Choroid plexus epithelial cell (primary cell): ENCODE results near the gene CUL1.

ENCODE experiments used
- DNase-seq: peaks from one replicate; pipeline ENCODE4 v3.0.0-alpha.2; 2010; ENCODE audit warnings: low read depth
- H3K4me3 ChIP-seq: 2 replicates; pipeline ENCODE4 v1.5.1; 2011; ENCODE audit warnings: low read depth, mild to moderate bottlenecking, control low read depth, low read length, moderate library complexity
- CTCF ChIP-seq: conservative IDR thresholded peaks from 2 replicates; pipeline ENCODE4 v1.5.1; 2011; ENCODE audit warnings: low read depth, mild to moderate bottlenecking, control low read depth, inconsistent platforms, low read length, moderate library complexity

CUL1 gene

GRCh38 chr7:148735967-148736366 is 37.3 kb downstream of the CUL1 start:
- no peak overlapping the region for H3K4me3 ChIP-seq
- no peak for DNase-seq
- no peak for TF ChIP-seq CTCF

- TF ChIP-seq CTCF, result no peak
- H3K4me3 ChIP-seq, result no peak overlapping the region
- DNase-seq, result peak; percentile 30
These were observed 40.2 kb downstream of the CUL1 start for GRCh38 chr7:148738737-148739535.

GRCh38 chr7:148746135-148746534 is 47.4 kb downstream of the CUL1 start:
- no peak for DNase-seq
- no peak for TF ChIP-seq CTCF

GRCh38 chr7:148747274-148747673 is 48.6 kb downstream of the CUL1 start:
- no peak for DNase-seq
- TF ChIP-seq CTCF, result peak; percentile 13
- H3K4me3 ChIP-seq, result no peak overlapping the region

More at GRCh38 chr7:148746135-148746534, 47.4 kb downstream of the CUL1 start:
- no peak overlapping the region for H3K4me3 ChIP-seq

- no peak for DNase-seq
- TF ChIP-seq CTCF, result no peak
- H3K4me3 ChIP-seq, result no peak overlapping the region
These were observed 52.0 kb downstream of the CUL1 start for GRCh38 chr7:148750442-148751355.

- no peak for TF ChIP-seq CTCF
- H3K4me3 ChIP-seq, result no peak overlapping the region
- peak; percentile 65 for DNase-seq
These were observed 54.5 kb downstream of the CUL1 start for GRCh38 chr7:148753224-148753623.
